ENCODE results near the gene LPIN2. TPM values are rescaled to one million over a fixed set of nuclear protein-coding genes. Genes with fewer than 3 reads are reported as not detected.
A peak's percentile ranks its signal among the peaks of the same experiment; 100 is the strongest.

The LPIN2 gene, protein sequence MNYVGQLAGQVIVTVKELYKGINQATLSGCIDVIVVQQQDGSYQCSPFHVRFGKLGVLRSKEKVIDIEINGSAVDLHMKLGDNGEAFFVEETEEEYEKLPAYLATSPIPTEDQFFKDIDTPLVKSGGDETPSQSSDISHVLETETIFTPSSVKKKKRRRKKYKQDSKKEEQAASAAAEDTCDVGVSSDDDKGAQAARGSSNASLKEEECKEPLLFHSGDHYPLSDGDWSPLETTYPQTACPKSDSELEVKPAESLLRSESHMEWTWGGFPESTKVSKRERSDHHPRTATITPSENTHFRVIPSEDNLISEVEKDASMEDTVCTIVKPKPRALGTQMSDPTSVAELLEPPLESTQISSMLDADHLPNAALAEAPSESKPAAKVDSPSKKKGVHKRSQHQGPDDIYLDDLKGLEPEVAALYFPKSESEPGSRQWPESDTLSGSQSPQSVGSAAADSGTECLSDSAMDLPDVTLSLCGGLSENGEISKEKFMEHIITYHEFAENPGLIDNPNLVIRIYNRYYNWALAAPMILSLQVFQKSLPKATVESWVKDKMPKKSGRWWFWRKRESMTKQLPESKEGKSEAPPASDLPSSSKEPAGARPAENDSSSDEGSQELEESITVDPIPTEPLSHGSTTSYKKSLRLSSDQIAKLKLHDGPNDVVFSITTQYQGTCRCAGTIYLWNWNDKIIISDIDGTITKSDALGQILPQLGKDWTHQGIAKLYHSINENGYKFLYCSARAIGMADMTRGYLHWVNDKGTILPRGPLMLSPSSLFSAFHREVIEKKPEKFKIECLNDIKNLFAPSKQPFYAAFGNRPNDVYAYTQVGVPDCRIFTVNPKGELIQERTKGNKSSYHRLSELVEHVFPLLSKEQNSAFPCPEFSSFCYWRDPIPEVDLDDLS
- total RNA-seq = 10 to 100 TPM; 47.3 to 63.2 TPM
- 10 to 100 TPM; 24.3 to 30.1 (median 28.2) TPM for polyA plus RNA-seq (ENCODE audit: insufficient read length in 6 of 6)
- long read RNA-seq, donor 1, partial matches to known transcripts = 7 of 10 reads
- long read RNA-seq, donor 1, other reads (novel, unspliced or antisense) = 0 of 10 reads
- long read RNA-seq, donor 2, partial matches to known transcripts = 0 of 1 reads
- long read RNA-seq, donor 2, other reads (novel, unspliced or antisense) = 0 of 1 reads
- long read RNA-seq, donor 3 = 0 reads
- long read RNA-seq, donor 4, partial matches to known transcripts = 13 of 20 reads
- long read RNA-seq, donor 4, other reads (novel, unspliced or antisense) = 7 of 20 reads
- long read RNA-seq, donor 5, partial matches to known transcripts = 0 of 3 reads
- long read RNA-seq, donor 5, other reads (novel, unspliced or antisense) = 0 of 3 reads
- long read RNA-seq, donor 6 = 0 reads
- long read RNA-seq, donor 7 = 0 reads
- long read RNA-seq, donor 8, partial matches to known transcripts = 0 of 3 reads
- long read RNA-seq, donor 8, other reads (novel, unspliced or antisense) = 0 of 3 reads
- long read RNA-seq, donor 9 = 0 reads
- long read RNA-seq, donor 10, partial matches to known transcripts = 7 of 10 reads
- long read RNA-seq, donor 10, other reads (novel, unspliced or antisense) = 3 of 10 reads
- long read RNA-seq, donor 11 = 0 reads
- long read RNA-seq, donor 12 = 0 reads

DNA sequence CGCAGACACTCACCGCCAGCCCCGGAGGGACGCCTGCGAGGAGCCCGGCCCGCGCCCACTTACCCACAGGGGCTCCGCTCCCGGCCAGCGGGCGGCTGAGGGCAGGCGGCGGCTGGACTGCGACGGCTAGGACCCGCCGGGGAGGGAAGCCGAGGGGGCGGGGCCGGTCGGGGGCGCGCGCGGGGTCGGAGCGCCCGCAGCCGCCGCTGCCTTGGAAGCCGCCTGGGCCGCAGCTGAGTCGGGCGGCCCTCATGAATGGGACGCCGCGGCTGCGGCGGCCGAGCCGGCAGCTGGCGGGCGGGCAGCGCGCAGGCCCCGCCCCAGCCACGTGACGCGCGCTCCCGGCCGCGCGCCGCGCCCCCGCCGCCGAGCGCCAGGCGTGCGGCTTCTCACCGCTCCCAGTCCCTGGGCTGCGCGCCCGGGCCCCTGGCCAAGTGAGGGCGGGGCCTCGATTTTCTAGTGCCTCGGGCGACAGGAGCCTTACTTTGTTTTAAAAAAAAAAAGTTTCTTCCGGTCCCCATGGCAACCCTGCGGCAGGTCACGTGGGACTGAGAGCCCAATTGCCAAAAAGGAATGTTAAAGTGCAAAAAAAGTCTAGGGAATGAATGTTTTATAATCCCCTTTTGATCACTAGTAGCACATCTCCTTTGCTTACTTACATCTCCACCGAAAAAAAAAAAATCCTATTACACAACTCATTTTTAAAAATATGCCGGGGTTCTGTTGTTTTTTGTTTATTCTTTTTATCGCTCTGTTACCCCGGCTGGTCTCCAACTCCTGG, at the start of gene LPIN2:
LPIN2 (minus strand) TSS at position 121 of the 781 bp plus-strand sequence. CDS start 52,304 bp downstream, outside the sequence.
- Histone ChIP-seq H3K4me1 (peaks cover 30 to 83% of the 10 kb centered on the region in 2 donors), H3K4me3 (peak within 1 kb of the TSS; percentile 60 to 82), H3K36me3 (no peaks in the 10 kb centered on the region), H3K27ac (peak within 1 kb of the TSS; percentile 97 to 99), H3K27me3 (no peaks in the 10 kb centered on the region), H3K9me3 (no peaks in the 10 kb centered on the region)
- ATAC-seq = peak; percentile 74
- intact Hi-C loops (cut with DNase I) = no loop called here
- peak; percentile 97 to 100 (median 98) for DNase-seq
- TF ChIP-seq, protein P1, sequence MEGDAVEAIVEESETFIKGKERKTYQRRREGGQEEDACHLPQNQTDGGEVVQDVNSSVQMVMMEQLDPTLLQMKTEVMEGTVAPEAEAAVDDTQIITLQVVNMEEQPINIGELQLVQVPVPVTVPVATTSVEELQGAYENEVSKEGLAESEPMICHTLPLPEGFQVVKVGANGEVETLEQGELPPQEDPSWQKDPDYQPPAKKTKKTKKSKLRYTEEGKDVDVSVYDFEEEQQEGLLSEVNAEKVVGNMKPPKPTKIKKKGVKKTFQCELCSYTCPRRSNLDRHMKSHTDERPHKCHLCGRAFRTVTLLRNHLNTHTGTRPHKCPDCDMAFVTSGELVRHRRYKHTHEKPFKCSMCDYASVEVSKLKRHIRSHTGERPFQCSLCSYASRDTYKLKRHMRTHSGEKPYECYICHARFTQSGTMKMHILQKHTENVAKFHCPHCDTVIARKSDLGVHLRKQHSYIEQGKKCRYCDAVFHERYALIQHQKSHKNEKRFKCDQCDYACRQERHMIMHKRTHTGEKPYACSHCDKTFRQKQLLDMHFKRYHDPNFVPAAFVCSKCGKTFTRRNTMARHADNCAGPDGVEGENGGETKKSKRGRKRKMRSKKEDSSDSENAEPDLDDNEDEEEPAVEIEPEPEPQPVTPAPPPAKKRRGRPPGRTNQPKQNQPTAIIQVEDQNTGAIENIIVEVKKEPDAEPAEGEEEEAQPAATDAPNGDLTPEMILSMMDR (IDR thresholded peaks at IDR 0.05) = no peak

DNA sequence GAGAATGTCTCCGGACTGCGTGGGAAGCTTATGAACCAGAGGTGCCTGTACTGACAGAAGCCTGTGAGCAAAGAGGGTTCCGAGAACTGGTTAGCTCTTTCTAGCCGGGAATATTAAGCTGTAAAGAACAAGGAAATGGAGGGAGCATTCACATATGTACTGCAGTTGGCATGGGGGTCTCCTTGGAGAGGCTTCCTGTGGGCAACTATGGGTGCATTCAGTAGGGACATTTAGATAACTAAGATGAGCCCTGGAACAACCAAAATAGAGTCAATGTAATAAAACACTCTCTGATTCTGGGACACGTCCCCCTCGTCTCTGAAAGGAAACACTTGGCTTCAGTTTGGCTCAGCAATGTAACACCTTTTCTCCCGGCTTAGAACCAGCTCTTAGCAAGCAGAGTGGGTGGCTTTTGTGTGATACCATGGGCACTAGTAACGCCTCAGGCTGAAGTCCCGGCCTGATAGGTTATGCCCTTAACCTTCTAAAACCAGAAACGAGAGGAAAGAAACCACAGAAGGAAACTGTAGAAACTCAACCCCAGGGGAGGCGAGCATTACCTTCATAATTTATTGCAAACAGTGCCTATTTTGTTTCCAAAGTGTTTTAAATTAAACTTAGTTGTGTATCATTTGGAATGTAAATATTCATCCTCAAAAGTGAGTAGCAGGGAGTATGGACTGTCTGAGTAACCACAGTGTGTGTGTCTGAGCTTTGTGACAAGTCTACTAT, 48.8 kb upstream of the LPIN2 start:
- TF ChIP-seq, protein P1 (IDR thresholded peaks at IDR 0.05) = no peak
- ATAC-seq (no peak), DNase-seq (no peak)
- Histone ChIP-seq H3K4me3 (no peak overlapping the region), H3K27me3 (no peaks in the 10 kb centered on the region), H3K9me3 (no peaks in the 10 kb centered on the region), H3K27ac (peak overlapping the region in 1 of 2 donors; percentile 75), H3K36me3 (no peaks in the 10 kb centered on the region), H3K4me1 (peaks cover 6 to 45% of the 10 kb centered on the region in 2 donors)
- intact Hi-C loops (cut with DNase I) = loop anchor here in 1 of 2 donors (10.0 kb wide), 1 partner anchor 127 kb away; no protein-coding TSS in a partner anchor

DNA sequence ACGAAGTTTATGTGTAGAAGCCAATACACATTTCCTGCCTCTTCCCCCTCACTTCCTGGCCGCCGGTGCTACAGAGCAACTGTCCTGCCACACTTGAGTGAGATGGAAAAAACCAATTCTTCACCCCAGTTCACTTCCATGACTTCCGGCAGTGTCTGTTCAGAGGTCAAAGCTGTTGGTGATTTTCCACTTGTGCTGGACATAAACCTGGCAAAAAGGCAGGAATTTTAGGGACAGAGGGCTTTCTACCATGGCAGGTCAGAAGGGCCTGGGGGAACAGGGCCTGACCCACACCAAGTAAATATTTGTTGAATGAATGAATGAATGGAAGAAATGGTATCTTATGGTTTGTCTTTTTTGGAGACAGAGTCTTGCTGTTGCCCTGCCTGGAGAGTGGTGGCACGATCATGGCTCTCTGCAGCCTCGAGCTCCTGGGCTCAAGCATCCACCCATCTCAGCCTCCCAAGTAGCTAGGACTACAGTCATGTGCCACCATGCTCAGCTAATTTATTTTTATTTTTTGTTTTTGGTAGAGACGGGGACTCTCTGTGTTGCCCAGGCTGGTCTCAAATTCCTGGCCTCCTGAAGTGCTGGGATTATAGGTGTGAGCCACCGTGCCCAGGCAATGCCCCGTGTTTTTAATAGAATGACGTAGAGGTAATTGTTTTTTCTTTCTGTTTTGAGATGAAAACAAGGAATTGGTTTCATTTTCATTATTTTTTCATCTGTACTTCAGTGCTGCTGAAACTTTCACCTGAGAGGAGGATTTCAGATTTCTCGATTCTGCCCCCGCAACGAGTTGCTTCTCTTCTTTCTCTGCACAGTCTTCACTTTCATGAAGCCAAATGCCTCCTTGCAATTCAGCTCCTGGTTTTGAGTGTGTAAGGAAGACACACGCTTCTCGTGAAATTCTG, 48.0 kb upstream of the LPIN2 start:
- TF ChIP-seq, protein P1 (IDR thresholded peaks at IDR 0.05) = no peak
- intact Hi-C loops (cut with DNase I) = loop anchor here in 1 of 2 donors (10.0 kb wide), 1 partner anchor 126 kb away; no protein-coding TSS in a partner anchor
- H3K36me3 ChIP-seq = no peaks in the 10 kb centered on the region
- peaks cover 6 to 45% of the 10 kb centered on the region in 2 donors for H3K4me1 ChIP-seq
- no peak overlapping the region for H3K4me3 ChIP-seq
- H3K27ac ChIP-seq = peak overlapping the region; percentile 14 to 75
- DNase-seq = no peak
- no peaks in the 10 kb centered on the region for H3K27me3 ChIP-seq
- H3K9me3 ChIP-seq = no peaks in the 10 kb centered on the region
- ATAC-seq = no peak
